ENCODE data around the gene AKT1. TPM values are rescaled to one million over a fixed set of nuclear protein-coding genes. Genes with fewer than 3 reads are reported as not detected.

Gene AKT1
- total RNA-seq, 1 donor from 2014 or later, result 123 TPM

DNA sequence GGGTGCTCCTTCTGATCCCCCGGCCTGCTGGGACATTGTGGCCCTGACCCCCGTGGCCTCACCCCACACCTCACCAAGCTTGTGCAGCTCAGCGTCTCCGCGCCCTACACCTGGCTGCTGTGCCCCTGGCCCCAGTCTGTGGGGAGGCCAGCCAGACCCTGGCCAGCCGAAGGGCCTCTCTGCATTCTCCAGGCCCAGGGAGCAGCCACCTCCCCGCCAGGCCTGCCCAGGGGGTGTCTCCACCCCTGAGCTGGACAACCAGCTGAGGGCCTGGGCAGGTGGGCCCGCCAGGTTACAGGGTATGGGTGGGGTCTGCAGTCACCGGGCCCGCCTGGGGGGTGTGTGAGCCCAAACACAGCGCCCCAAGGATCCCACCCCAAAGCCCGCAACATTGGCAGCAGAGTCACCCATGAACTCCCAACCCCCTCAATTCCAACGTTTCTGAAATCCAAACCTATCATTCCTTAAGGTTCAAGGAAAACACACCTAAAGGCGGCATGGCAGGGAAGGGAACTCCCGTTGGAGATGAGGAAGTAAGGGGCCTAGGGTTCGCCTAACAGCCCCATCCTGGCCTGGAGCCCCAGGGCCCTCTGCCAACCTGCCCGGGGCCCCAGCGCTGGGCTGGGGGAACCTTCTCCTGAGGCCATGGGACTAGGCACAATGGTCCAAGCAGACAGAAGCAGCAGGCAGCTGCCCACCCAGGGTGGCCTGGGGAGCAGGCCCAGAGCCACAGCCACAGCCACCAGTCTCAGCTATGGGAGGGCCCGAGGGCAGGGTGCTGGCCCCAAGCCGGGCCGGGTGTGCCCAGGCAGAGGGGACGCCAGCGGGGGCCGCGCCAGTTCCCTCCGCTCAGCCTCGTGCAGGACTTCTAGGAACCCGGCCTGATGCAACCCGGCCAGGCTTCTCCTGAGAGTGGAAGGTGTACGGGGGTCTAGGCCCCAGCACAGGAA lies 8.5 kb downstream of the AKT1 start:
- Mint-ChIP-seq H3K36me3 (no peaks in the 10 kb centered on the region), H3K9me3 (no peaks in the 10 kb centered on the region), H3K4me3 (no peak overlapping the region), H3K27ac (no peak overlapping the region), H3K4me1 (ENCODE audit: unreplicated experiment) (no peaks in the 10 kb centered on the region), H3K27me3 (no peaks in the 10 kb centered on the region)
- DNase-seq (ENCODE audit: extremely low spot score, unreplicated experiment), result no peak
- no peak for TF ChIP-seq CTCF (conservative IDR thresholded peaks at IDR 0.05)

DNA sequence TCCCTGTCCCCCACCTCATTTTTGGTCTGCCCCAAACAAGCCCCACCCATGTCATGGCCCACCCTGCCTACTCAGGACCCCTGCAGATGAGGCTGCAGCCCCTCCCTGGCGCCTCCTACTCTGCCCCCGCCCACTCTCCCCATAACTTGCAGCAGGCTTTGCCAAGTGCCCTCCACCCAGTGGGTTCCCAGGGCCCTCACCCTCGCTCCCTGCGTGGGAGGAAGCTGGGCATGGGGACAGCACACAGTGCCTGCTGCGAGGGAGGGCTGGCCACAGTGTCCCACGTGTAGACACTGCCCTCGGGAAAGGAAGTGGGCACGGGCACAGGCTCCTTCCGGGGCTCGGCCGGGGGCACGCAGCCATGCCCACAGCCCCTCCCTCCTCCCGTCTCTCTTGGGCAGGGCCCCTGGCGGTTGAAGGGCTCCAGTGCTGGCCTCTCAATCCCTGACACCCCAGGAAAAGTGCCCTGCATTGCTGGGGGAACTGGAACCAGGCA lies 9.4 kb downstream of the AKT1 start:
- no peaks in the 10 kb centered on the region for H3K27me3 Mint-ChIP-seq
- no peak for DNase-seq (ENCODE audit: extremely low spot score, unreplicated experiment)
- no peak overlapping the region for H3K27ac Mint-ChIP-seq
- no peak for TF ChIP-seq CTCF (conservative IDR thresholded peaks at IDR 0.05)
- no peak overlapping the region for H3K4me3 Mint-ChIP-seq
- H3K4me1 Mint-ChIP-seq (ENCODE audit: unreplicated experiment), result no peaks in the 10 kb centered on the region
- no peaks in the 10 kb centered on the region for H3K36me3 Mint-ChIP-seq
- H3K9me3 Mint-ChIP-seq, result no peaks in the 10 kb centered on the region

DNA sequence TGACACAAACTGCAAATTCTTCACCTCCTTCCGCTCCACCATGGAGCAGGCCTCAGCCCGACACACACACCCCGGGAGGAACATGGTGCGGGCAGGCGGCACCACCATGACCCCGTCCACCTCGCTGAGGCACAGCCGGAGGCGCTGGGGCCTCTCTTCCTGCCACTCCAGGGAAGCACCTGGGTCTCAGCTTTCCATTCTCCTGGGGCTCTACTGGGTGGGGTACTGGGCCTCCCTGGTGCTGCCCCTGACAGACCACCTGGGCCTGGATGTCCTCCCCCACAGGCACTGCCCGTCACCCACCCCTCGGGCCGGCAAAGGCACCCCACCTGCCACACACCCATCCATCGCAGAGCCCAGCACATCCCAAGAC lies 9.9 kb downstream of the AKT1 start:
- no peak for DNase-seq (ENCODE audit: extremely low spot score, unreplicated experiment)
- H3K27me3 Mint-ChIP-seq, result no peaks in the 10 kb centered on the region
- H3K9me3 Mint-ChIP-seq, result no peaks in the 10 kb centered on the region
- TF ChIP-seq CTCF (conservative IDR thresholded peaks at IDR 0.05), result no peak
- H3K4me1 Mint-ChIP-seq (ENCODE audit: unreplicated experiment), result no peaks in the 10 kb centered on the region
- no peaks in the 10 kb centered on the region for H3K36me3 Mint-ChIP-seq
- H3K27ac Mint-ChIP-seq, result no peak overlapping the region
- no peak overlapping the region for H3K4me3 Mint-ChIP-seq

- Mint-ChIP-seq H3K4me1 (ENCODE audit: unreplicated experiment) (no peaks in the 10 kb centered on the region), H3K4me3 (no peak overlapping the region), H3K9me3 (no peaks in the 10 kb centered on the region), H3K27ac (no peak overlapping the region), H3K36me3 (no peaks in the 10 kb centered on the region), H3K27me3 (no peaks in the 10 kb centered on the region)
- DNase-seq (ENCODE audit: extremely low spot score, unreplicated experiment), result no peak
- no peak for TF ChIP-seq CTCF (conservative IDR thresholded peaks at IDR 0.05)
Observed at GRCh38 chr14:104784846-104785707, 10.5 kb downstream of the AKT1 start.

DNA sequence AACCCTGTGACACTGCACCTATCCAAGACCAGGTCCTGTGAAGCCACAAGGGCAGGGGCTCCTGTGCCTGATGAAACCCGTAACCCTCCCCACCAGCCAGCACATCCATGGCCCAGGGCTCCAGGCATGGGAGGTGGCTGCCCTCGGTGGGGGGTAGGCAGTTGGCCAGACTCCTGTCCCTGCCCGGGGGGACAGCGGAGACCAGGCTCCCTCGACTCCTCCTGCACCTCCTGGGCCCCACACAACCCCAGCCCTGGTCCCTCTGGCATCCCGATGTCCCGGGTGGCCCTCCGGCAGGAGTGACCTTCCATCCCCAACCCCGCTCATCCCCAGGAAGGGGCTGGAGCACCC lies 11.4 kb downstream of the AKT1 start:
- H3K4me3 Mint-ChIP-seq, result no peak overlapping the region
- H3K9me3 Mint-ChIP-seq, result no peaks in the 10 kb centered on the region
- no peaks in the 10 kb centered on the region for H3K27me3 Mint-ChIP-seq
- no peak overlapping the region for H3K27ac Mint-ChIP-seq
- no peak for DNase-seq (ENCODE audit: extremely low spot score, unreplicated experiment)
- TF ChIP-seq CTCF (conservative IDR thresholded peaks at IDR 0.05), result no peak
- H3K4me1 Mint-ChIP-seq (ENCODE audit: unreplicated experiment), result no peaks in the 10 kb centered on the region
- no peaks in the 10 kb centered on the region for H3K36me3 Mint-ChIP-seq
